ENCODE data around the gene LCORL. TPM values are rescaled to one million over a fixed set of nuclear protein-coding genes. Genes with fewer than 3 reads are reported as not detected.

LCORL gene
- total and polyA plus RNA-seq, 2 donors (not counting 3 experiments of a cell fraction or from before 2014, with no cell fraction given): 2.8 to 23.9 TPM

- no peaks in the 10 kb centered on the region for H3K79me2 ChIP-seq (ENCODE audit: control insufficient read depth, insufficient read depth, low read length)
- intact Hi-C loops (cut with micrococcal nuclease): loop anchor here (2.0 kb wide), 1 partner anchor 14 kb away; no protein-coding TSS in a partner anchor
- no peaks in the 10 kb centered on the region for H3K4me1 ChIP-seq (ENCODE audit: control insufficient read depth, extremely low read depth, insufficient read depth, low read length)
- H3K36me3 ChIP-seq (ENCODE audit: control insufficient read depth in 2 of 2, extremely low read depth in 1 of 2, insufficient read depth in 2 of 2, low read length in 2 of 2): no peaks in the 10 kb centered on the region
- BruUV-seq (replicated peaks): no TSS peak
- no peaks in the 10 kb centered on the region for H4K20me1 ChIP-seq (replicated peaks; ENCODE audit: control insufficient read depth, extremely low read depth, insufficient read depth, low read length)
- DNase-seq (ENCODE audit: low read depth, low spot score) (no peak), FAIRE-seq (no peak)
- H3K4me3 ChIP-seq (replicated peaks in 1 of 3; ENCODE audit: insufficient read depth in 1 of 3, low read depth in 1 of 3, low read length in 3 of 3): no peak overlapping the region
- no peaks in the 10 kb centered on the region for H3K9me1 ChIP-seq (replicated peaks; ENCODE audit: control insufficient read depth, extremely low read depth, insufficient read depth, low read length)
- H2AFZ ChIP-seq (ENCODE audit: low read depth, low read length): no peak overlapping the region
- TF ChIP-seq, protein P1, sequence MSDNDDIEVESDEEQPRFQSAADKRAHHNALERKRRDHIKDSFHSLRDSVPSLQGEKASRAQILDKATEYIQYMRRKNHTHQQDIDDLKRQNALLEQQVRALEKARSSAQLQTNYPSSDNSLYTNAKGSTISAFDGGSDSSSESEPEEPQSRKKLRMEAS (IDR thresholded peaks at IDR 0.05; ENCODE audit: insufficient read depth, insufficient read length): no peak
- no peak for TF ChIP-seq MYC (IDR thresholded peaks at IDR 0.05; ENCODE audit: low read depth, low read length)
- TF ChIP-seq JUN (IDR thresholded peaks at IDR 0.05; ENCODE audit: borderline replicate concordance, insufficient read depth, insufficient read length, low read depth): no peak
- no peak for TF ChIP-seq FOS (IDR thresholded peaks at IDR 0.05; ENCODE audit: borderline replicate concordance, insufficient read depth, low read length)
- no peak for TF ChIP-seq POLR2AphosphoS5 (IDR thresholded peaks at IDR 0.05; ENCODE audit: insufficient read depth, low read depth, low read length)
- TF ChIP-seq GATA2 (IDR thresholded peaks at IDR 0.05; ENCODE audit: insufficient read depth, insufficient read length, low read depth, low read length): no peak
- no peak for TF ChIP-seq EZH2 (IDR thresholded peaks at IDR 0.05; ENCODE audit: borderline replicate concordance, low read depth, low read length, severe bottlenecking)
- TF ChIP-seq POLR2A (IDR thresholded peaks at IDR 0.05; ENCODE audit: low read depth, low read length): no peak
- no peak for TF ChIP-seq CTCF (IDR thresholded peaks at IDR 0.05; ENCODE audit: extremely low read depth in 1 of 2, insufficient read depth in 1 of 2, low read depth in 1 of 2, low read length in 2 of 2)
- ChIA-PET CTCF (interaction anchor here (0.8 kb wide), 1 partner anchor 10 kb away, joined by 3 read pairs; no protein-coding TSS in a partner anchor), POLR2A (no interaction called here)
- no peak overlapping the region for H3K4me2 ChIP-seq (ENCODE audit: insufficient read depth, low read length)
- no peak overlapping the region for H3K9ac ChIP-seq (replicated peaks; ENCODE audit: extremely low read depth, insufficient read depth, low read length)
- no peak overlapping the region for H3K27ac ChIP-seq (ENCODE audit: insufficient read depth, low read depth, low read length)
- no peaks in the 10 kb centered on the region for H3K27me3 ChIP-seq (ENCODE audit: control insufficient read depth in 2 of 2, insufficient read depth in 2 of 2, low read length in 2 of 2)
- no peaks in the 10 kb centered on the region for H3K9me3 ChIP-seq (replicated peaks; ENCODE audit: control insufficient read depth, insufficient read depth, low read length)
- dilution Hi-C loops (cut with MboI; ENCODE audit: extremely low pct_ligation_motif_present, low sequenced_read_pairs): no loop called here
These were observed 19.6 kb upstream of the LCORL start for GRCh38 chr4:18041114-18041513.

Measured in endothelial cell of umbilical vein (primary cell).